ENCODE results near the gene HOXA3.

The HOXA3 gene

DNA sequence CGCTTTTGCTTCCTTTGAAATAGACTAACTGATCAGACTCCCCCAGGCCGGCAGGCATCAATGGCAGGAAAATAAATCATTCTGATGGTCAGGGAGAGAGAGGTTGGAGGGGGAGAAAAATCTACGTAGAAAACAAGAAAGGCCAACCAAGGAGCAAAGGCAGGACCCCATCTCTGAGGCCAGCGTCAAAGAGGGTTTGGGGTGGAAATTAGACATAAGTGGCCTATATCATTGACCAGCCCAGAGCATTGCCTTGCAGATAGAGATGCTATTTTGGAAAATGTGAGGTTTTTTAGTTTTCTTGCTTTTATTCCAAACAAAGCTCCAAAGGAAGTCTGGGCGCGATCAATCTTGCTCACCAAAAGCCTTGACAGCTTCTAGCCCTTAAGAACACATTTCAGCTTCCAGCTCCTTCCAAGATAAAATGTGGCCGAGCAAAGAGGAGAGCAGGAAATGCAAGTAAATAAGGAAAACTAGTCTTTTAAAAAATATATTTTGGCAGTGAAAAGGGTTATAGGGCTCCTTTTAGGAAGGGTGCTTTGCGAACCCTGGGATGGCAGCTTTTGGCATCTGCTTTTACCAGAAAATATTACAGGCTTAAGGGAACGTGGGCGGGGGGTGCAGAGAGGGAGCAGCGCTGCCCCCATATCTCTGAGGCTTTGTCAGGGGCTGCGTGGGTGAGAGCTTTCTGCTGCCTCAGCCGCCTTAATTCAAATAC, 47.9 kb downstream of the HOXA3 start:
- ChIA-PET CTCF (interaction anchor here (0.8 to 2.4 kb wide), 4 partner anchors 10 to 249 kb away, joined by 3 to 10 read pairs (median 5); no protein-coding TSS in a partner anchor), POLR2A (interaction anchor here (1.2 kb wide), 1 partner anchor 11 kb away, joined by 3 read pairs; no protein-coding TSS in a partner anchor)
- WGBS (ENCODE audit: insufficient coverage): 93% methylated on average over 7 of the region's 13 CpGs
- peaks cover 0 to 19% (median 12%) of the 10 kb centered on the region in 4 experiments for H3K4me1 ChIP-seq (ENCODE audit: control extremely low read depth in 1 of 4, control insufficient read depth in 4 of 4, insufficient read depth in 4 of 4, low read length in 3 of 4)
- no peak overlapping the region for H3K4me3 ChIP-seq (ENCODE audit: control insufficient read depth in 1 of 7, extremely low read depth in 1 of 7, insufficient read depth in 4 of 7, low read depth in 2 of 7, low read length in 6 of 7)
- H3K36me3 ChIP-seq (ENCODE audit: control insufficient read depth in 4 of 4, insufficient read depth in 4 of 4, low read length in 3 of 4): peaks cover 2 to 42% (median 17%) of the 10 kb centered on the region in 4 experiments
- DNase-seq: no peak
- peaks cover 5 to 64% (median 35%) of the 10 kb centered on the region in 5 experiments for H3K27me3 ChIP-seq (replicated peaks in 2 of 5; ENCODE audit: control insufficient read depth in 4 of 5, insufficient read depth in 5 of 5, low read length in 4 of 5)
- H3K9me3 ChIP-seq (ENCODE audit: control extremely low read depth in 1 of 5, control insufficient read depth in 4 of 5, insufficient read depth in 2 of 5, low read depth in 1 of 5, low read length in 4 of 5): no peaks in the 10 kb centered on the region
- no peak overlapping the region for H3K27ac ChIP-seq (ENCODE audit: insufficient read depth in 1 of 2, low read depth in 1 of 2, low read length in 2 of 2, poor library complexity in 1 of 2, severe bottlenecking in 2 of 2)

DNA sequence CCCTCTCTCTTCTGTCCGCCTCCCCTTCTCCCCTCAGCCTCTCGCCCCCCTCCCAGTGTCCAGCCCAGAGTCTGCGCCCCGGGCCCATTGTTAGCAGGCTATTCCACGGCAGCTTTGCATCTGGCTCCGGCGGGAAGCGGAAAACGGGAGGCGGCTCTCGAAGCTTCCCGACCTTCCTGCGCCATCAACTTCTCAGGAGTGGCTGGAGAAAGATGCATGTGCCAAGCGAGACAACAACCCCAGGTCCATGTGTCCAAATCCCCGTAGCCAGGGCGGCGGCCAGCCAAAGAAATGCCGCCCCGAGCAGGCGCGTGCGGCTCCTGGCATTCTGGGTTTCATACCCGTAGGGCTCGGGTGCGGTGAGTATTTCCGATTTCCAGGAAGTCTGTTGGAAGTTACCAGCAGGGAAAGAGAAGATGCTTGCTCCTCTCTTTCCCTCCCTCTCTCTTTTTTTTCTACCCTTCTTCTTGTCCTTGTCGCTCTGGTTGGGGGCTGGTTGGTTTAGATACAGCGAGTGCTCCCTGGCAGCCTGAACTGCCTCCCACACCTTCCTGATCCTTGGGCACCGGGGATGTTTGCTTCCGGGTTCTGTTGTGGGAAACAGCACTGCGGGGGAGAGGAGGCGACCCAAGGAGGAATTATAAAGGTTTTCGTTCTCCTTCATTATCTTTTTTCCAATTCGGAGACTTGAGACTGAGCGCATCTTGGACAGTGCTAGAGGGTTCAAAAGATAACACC, 48.7 kb downstream of the HOXA3 start:
- Histone ChIP-seq H3K27me3 (replicated peaks in 2 of 5; ENCODE audit: control insufficient read depth in 4 of 5, insufficient read depth in 5 of 5, low read length in 4 of 5) (peaks cover 5 to 72% (median 35%) of the 10 kb centered on the region in 5 experiments), H3K9me3 (ENCODE audit: control extremely low read depth in 1 of 5, control insufficient read depth in 4 of 5, insufficient read depth in 2 of 5, low read depth in 1 of 5, low read length in 4 of 5) (no peaks in the 10 kb centered on the region), H3K4me1 (ENCODE audit: control extremely low read depth in 1 of 4, control insufficient read depth in 4 of 4, insufficient read depth in 4 of 4, low read length in 3 of 4) (peaks cover under 1 to 25% (median 14%) of the 10 kb centered on the region in 4 experiments), H3K36me3 (ENCODE audit: control insufficient read depth in 4 of 4, insufficient read depth in 4 of 4, low read length in 3 of 4) (peaks cover 2 to 33% (median 12%) of the 10 kb centered on the region in 4 experiments), H3K4me3 (ENCODE audit: control insufficient read depth in 1 of 7, extremely low read depth in 1 of 7, insufficient read depth in 4 of 7, low read depth in 2 of 7, low read length in 6 of 7) (no peak overlapping the region), H3K27ac (ENCODE audit: insufficient read depth in 1 of 2, low read depth in 1 of 2, low read length in 2 of 2, poor library complexity in 1 of 2, severe bottlenecking in 2 of 2) (no peak overlapping the region)
- ChIA-PET CTCF (no interaction called here), POLR2A (no interaction called here)
- 53% methylated on average over 20 of the region's 35 CpGs for WGBS (ENCODE audit: insufficient coverage)
- no peak for DNase-seq

DNA sequence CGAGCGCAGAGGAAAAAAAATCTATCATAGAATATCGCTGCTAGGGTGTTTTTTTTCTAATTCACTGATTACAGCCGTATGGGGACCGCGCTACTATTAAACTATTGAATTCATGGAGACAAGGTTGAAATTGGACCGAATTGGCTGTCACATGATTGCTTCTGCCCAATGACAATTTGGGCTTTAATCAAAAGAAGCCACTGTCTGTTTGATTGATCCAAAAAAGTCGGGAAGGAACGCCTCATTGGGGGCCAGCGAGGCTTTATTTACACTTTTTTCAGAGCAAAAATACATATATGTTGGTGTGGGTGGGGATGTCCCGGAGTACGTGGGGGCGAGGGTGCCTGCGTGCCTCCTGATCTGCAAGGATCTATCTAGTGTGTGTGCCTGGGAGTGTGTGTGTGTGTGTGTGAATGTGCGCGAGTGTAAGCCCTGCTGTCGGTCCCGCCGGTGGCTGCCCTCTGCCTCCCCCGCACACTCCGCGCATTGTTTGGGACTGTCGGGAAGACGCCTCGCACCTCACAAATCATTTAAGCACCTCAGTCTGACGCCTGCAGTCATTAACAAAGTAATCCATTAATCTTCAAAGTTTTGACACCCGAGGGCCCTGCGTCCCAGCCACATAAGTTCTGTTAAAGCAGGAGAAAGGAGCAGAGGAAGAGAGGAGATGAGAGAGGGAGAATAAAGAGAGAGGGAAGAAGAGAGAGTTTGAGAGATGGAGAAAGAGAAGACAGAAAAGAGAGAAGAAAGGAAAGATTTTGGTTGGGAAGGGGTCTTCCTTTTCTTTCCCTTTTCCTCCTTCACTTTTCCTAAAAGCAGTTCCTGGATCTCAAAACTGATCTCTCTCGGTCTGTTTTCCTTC, 49.6 kb downstream of the HOXA3 start, which contains the start of gene HOXA2:
TSS of gene HOXA2 (minus strand) at position 103 of the 862 bp plus-strand sequence. CDS start 183 bp downstream, outside the sequence.
- 14% methylated on average over 12 of the region's 29 CpGs for WGBS (ENCODE audit: insufficient coverage)
- DNase-seq: no peak
- peaks cover under 1 to 25% (median 8%) of the 10 kb centered on the region in 4 experiments for H3K36me3 ChIP-seq (ENCODE audit: control insufficient read depth in 4 of 4, insufficient read depth in 4 of 4, low read length in 3 of 4)
- peak within 1 kb of the TSS in 4 of 7 experiments; percentile 3 to 52 (median 29) for H3K4me3 ChIP-seq (ENCODE audit: control insufficient read depth in 1 of 7, extremely low read depth in 1 of 7, insufficient read depth in 4 of 7, low read depth in 2 of 7, low read length in 6 of 7)
- H3K27me3 ChIP-seq (replicated peaks in 2 of 5; ENCODE audit: control insufficient read depth in 4 of 5, insufficient read depth in 5 of 5, low read length in 4 of 5): peaks cover 10 to 81% (median 37%) of the 10 kb centered on the region in 5 experiments
- no peak within 1 kb of the TSS for H3K27ac ChIP-seq (ENCODE audit: insufficient read depth in 1 of 2, low read depth in 1 of 2, low read length in 2 of 2, poor library complexity in 1 of 2, severe bottlenecking in 2 of 2)
- ChIA-PET POLR2A (no interaction called here), CTCF (no interaction called here)
- peaks cover 2 to 34% (median 22%) of the 10 kb centered on the region in 4 experiments for H3K4me1 ChIP-seq (ENCODE audit: control extremely low read depth in 1 of 4, control insufficient read depth in 4 of 4, insufficient read depth in 4 of 4, low read length in 3 of 4)
- H3K9me3 ChIP-seq (ENCODE audit: control extremely low read depth in 1 of 5, control insufficient read depth in 4 of 5, insufficient read depth in 2 of 5, low read depth in 1 of 5, low read length in 4 of 5): no peaks in the 10 kb centered on the region

DNA sequence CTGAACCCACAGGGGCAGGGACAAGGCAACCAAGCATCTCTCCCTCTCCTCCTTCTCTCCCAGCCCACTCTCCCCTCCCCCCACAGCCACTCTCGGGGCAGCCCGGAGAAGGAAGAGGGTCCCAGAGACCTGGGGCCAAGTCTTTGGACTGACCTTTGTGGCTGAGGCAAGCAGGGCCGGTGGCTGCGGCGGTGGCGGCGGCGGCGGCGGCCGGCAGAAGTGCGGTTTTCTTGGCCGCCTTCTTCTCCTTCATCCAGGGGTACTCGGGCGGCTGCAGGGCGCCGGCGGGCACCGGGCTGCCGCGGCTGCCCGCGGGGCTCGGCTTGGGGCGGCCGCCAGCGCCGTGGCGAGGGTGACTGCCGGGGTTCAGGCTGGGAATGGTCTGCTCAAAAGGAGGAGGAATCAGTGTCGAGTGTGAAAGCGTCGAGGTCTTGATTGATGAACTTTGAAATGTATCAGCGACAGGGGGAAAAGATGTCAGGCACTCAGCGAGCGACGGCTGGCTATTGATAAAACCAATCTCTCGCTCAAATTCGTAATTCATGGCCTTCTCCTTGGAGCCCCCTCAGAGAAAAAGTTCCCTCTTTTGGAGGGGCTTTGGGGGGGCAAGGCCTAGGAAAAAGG, 50.3 kb downstream of the HOXA3 start:
- H3K4me1 ChIP-seq (ENCODE audit: control extremely low read depth in 1 of 4, control insufficient read depth in 4 of 4, insufficient read depth in 4 of 4, low read length in 3 of 4): peaks cover 2 to 37% (median 28%) of the 10 kb centered on the region in 4 experiments
- no peak for DNase-seq
- CTCF ChIA-PET: no interaction called here
- H3K27me3 ChIP-seq (replicated peaks in 2 of 5; ENCODE audit: control insufficient read depth in 4 of 5, insufficient read depth in 5 of 5, low read length in 4 of 5): peaks cover 15 to 88% (median 41%) of the 10 kb centered on the region in 5 experiments
- POLR2A ChIA-PET: no interaction called here
- no peaks in the 10 kb centered on the region for H3K9me3 ChIP-seq (ENCODE audit: control extremely low read depth in 1 of 5, control insufficient read depth in 4 of 5, insufficient read depth in 2 of 5, low read depth in 1 of 5, low read length in 4 of 5)
- peak overlapping the region in 4 of 7 experiments; percentile 3 to 52 (median 29) for H3K4me3 ChIP-seq (ENCODE audit: control insufficient read depth in 1 of 7, extremely low read depth in 1 of 7, insufficient read depth in 4 of 7, low read depth in 2 of 7, low read length in 6 of 7)
- WGBS (ENCODE audit: insufficient coverage): 3% methylated on average over 29 of the region's 39 CpGs
- H3K36me3 ChIP-seq (ENCODE audit: control insufficient read depth in 4 of 4, insufficient read depth in 4 of 4, low read length in 3 of 4): peaks cover 0 to 20% (median 4%) of the 10 kb centered on the region in 4 experiments
- H3K27ac ChIP-seq (ENCODE audit: insufficient read depth in 1 of 2, low read depth in 1 of 2, low read length in 2 of 2, poor library complexity in 1 of 2, severe bottlenecking in 2 of 2): no peak overlapping the region

DNA sequence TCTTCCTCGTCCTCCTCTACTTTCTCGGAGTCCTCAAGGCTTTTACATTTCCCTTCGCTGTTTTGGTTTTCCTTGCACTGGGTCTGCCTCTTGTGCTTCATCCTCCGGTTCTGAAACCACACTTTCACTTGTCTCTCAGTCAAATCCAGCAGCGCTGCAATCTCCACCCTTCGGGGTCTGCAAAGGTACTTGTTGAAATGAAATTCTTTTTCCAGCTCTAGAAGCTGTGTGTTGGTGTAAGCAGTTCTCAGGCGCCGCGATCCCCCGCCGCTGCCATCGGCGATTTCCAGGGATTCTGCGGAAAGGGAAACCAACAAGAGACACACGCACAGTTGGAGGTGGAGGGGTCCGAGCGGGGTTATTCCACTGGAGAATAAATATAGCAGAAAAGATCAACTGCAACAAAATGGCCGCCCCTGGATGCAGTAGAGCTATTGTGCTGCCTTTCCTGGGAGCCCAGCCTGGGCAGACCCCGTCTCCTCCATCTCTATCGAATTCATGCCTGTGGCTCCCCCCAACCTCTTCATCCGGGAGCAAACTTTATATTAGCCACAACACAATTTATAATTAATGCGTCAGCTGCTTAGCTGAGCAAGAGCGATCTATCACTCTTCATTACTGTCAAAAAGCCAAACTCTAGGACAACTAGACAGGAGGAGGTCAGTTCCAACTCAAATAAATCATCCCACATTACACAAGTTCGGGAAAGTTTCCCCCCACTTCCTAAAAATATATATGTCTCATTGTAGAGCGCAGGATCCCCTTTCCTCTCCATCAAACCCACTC, 51.0 kb downstream of the HOXA3 start:
- ChIA-PET POLR2A (no interaction called here), CTCF (interaction anchor here (1.0 to 1.1 kb wide), 2 partner anchors 63 to 418 kb away, joined by 3 read pairs; no protein-coding TSS in a partner anchor)
- no peak overlapping the region for H3K27ac ChIP-seq (ENCODE audit: insufficient read depth in 1 of 2, low read depth in 1 of 2, low read length in 2 of 2, poor library complexity in 1 of 2, severe bottlenecking in 2 of 2)
- peaks cover 15 to 95% (median 47%) of the 10 kb centered on the region in 5 experiments for H3K27me3 ChIP-seq (replicated peaks in 2 of 5; ENCODE audit: control insufficient read depth in 4 of 5, insufficient read depth in 5 of 5, low read length in 4 of 5)
- H3K9me3 ChIP-seq (ENCODE audit: control extremely low read depth in 1 of 5, control insufficient read depth in 4 of 5, insufficient read depth in 2 of 5, low read depth in 1 of 5, low read length in 4 of 5): no peaks in the 10 kb centered on the region
- H3K4me3 ChIP-seq (ENCODE audit: control insufficient read depth in 1 of 7, extremely low read depth in 1 of 7, insufficient read depth in 4 of 7, low read depth in 2 of 7, low read length in 6 of 7): peak overlapping the region in 1 of 7 experiments; percentile 11
- no peak for DNase-seq
- WGBS (ENCODE audit: insufficient coverage): over 99% methylated on average over 18 of the region's 25 CpGs
- H3K36me3 ChIP-seq (ENCODE audit: control insufficient read depth in 4 of 4, insufficient read depth in 4 of 4, low read length in 3 of 4): peaks cover 0 to 15% (median 2%) of the 10 kb centered on the region in 4 experiments
- H3K4me1 ChIP-seq (ENCODE audit: control extremely low read depth in 1 of 4, control insufficient read depth in 4 of 4, insufficient read depth in 4 of 4, low read length in 3 of 4): peaks cover 2 to 44% (median 35%) of the 10 kb centered on the region in 4 experiments

All from common myeloid progenitor, CD34-positive (primary cell).